Prostate gland (tissue), 2 donors: Measurements from ENCODE around the gene NTM. TPM values are rescaled to one million over a fixed set of nuclear protein-coding genes. Genes with fewer than 3 reads are reported as not detected.

Experiments
- DNase-seq: peaks from one replicate; pipeline ENCODE4 v3.0.0-alpha.2; 2019; ENCODE audit warnings: low spot score
- H3K27ac ChIP-seq, 2 donors: fragments of 200-600 bp; sonication (generic); 2 replicates each; pipeline ENCODE4 v1.5.1; 2017 to 2019
- H3K27me3 ChIP-seq: fragments of 200-600 bp; sonication (generic); replicated peaks from 2 replicates; pipeline ENCODE4 v1.5.1; 2019; ENCODE audit not compliant: insufficient read depth
- H3K36me3 ChIP-seq, 2 donors: fragments of 200-600 bp; sonication (generic); 1 replicate in 1 of 2; 2 replicates in 1 of 2; pipeline versions ENCODE4 v1.5.1 to v1.8.1; 2017 to 2019
- H3K4me1 ChIP-seq: fragments of 200-600 bp; sonication (generic); replicated peaks from 2 replicates; pipeline ENCODE4 v1.5.1; 2019
- H3K4me3 ChIP-seq, 2 donors: fragments of 200-600 bp; sonication (generic); 2 replicates each; pipeline ENCODE4 v1.5.1; 2017 to 2019
- H3K9me3 ChIP-seq: fragments of 200-600 bp; sonication (generic); 2 replicates; pipeline ENCODE4 v1.5.1; 2017
- CTCF ChIP-seq, 4 experiments: fragments of 200-600 bp in 2 of 4; fragments of 450-650 bp in 2 of 4; sonication (generic) in 2 of 4; IDR thresholded peaks; 1 replicate in 3 of 4; 2 replicates in 1 of 4; pipeline ENCODE4 v1.5.1; 2016 to 2019; ENCODE audit warnings: antibody characterized with exemption in 4 of 4, mild to moderate bottlenecking in 2 of 4, moderate library complexity in 2 of 4
- POLR2A ChIP-seq: fragments of 450-650 bp; IDR thresholded peaks from one replicate; pipeline ENCODE4 v1.6.1; 2016; ENCODE audit warnings: antibody characterized with exemption, mild to moderate bottlenecking
- POLR2AphosphoS5 ChIP-seq: sonication (generic); formaldehyde crosslinking; IDR thresholded peaks from one replicate; pipeline ENCODE4 v1.6.1; 2017; ENCODE audit warnings: antibody characterized with exemption
- WGBS: methylation state at CpG from one replicate; pipeline ENCODE4 v1.1.5; 2018; 5-methylcytosine and 5-hydroxymethylcytosine counted together
- intact Hi-C: fragments of 100-400 bp; cut with DNase I; formaldehyde crosslinking; loops from one replicate; pipeline ENCODE4 v1.14.2; 2022
- total RNA-seq, 2 donors: library from RNA; depleted of rRNA; stranded (reverse); fragments of >200 nt; gene quantifications; one replicate each; pipeline ENCODE4 v1.1.0, GENCODE V29; 2016

The NTM gene
- total RNA-seq, 2 donors from 2014 or later = 7.4 TPM; not detected in 1

GRCh38 chr11:132347156-132348090, 977.0 kb downstream of the NTM start:
- no peak for DNase-seq
- WGBS = 70% methylated on average over 21 of the region's 22 CpGs
- intact Hi-C loops = no loop called here
- no peaks in the 10 kb centered on the region for H3K9me3 ChIP-seq
- H3K4me3 ChIP-seq = no peak overlapping the region
- H3K27ac ChIP-seq = no peak overlapping the region
- H3K27me3 ChIP-seq = no peaks in the 10 kb centered on the region
- TF ChIP-seq POLR2AphosphoS5 (no peak), POLR2A (no peak), CTCF (IDR thresholded peaks at IDR 0.05) (no peak)
- H3K36me3 ChIP-seq = no peaks in the 10 kb centered on the region
- no peaks in the 10 kb centered on the region for H3K4me1 ChIP-seq

GRCh38 chr11:132349811-132350733, 979.7 kb downstream of the NTM start:
- intact Hi-C loops = no loop called here
- no peak for DNase-seq
- Histone ChIP-seq H3K36me3 (no peaks in the 10 kb centered on the region), H3K9me3 (no peaks in the 10 kb centered on the region), H3K27me3 (no peaks in the 10 kb centered on the region), H3K27ac (no peak overlapping the region), H3K4me3 (no peak overlapping the region), H3K4me1 (no peaks in the 10 kb centered on the region)
- 77% methylated on average over 7 of the region's 7 CpGs for WGBS
- TF ChIP-seq POLR2AphosphoS5 = no peak
- no peak for TF ChIP-seq POLR2A
- TF ChIP-seq CTCF (IDR thresholded peaks at IDR 0.05) = no peak

DNA sequence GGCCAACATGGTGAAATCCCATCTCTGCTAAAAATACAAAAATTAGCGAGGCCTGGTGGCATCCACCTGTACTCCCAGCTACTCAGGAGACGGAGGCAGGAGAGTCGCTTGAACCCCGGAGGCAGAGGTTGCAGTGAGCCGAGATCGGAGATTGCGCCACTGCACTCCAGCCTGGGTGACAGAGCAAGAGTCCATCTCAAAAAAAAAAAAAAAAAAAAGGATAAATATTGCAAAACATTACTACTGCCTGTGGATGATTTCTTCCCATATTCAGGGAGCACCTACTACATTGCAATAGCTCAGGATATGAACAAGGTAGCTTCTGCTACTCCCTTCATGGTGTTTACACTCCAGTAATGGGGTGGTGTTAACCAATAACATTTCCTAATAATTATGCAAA, 980.6 kb downstream of the NTM start:
- Histone ChIP-seq H3K36me3 (no peaks in the 10 kb centered on the region), H3K9me3 (no peaks in the 10 kb centered on the region), H3K27me3 (no peaks in the 10 kb centered on the region), H3K4me1 (no peaks in the 10 kb centered on the region), H3K27ac (no peak overlapping the region), H3K4me3 (no peak overlapping the region)
- intact Hi-C loops = no loop called here
- TF ChIP-seq CTCF (IDR thresholded peaks at IDR 0.05) (no peak), POLR2A (no peak), POLR2AphosphoS5 (no peak)
- DNase-seq = no peak
- 95% methylated on average over 7 of the region's 7 CpGs for WGBS

DNA sequence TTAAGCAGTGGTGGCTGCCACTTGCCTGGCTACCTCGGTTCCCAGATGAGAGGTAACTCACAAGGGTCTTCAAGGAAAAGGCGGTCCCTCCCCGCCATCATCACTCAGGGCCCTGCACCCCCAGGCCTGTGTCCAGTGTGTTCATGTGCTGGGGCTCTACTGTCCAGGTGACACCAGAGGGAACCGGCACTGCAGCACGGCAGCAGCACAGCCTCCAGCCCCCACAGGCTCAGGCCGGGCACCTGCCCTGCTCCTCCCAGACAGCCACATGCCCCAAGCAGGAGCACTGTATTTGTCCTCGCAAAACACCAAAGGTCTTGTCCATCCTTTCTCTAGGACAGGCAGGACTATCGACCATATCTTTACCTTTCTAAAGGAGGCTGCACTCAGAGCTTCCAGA, 982.1 kb downstream of the NTM start:
- intact Hi-C loops = no loop called here
- TF ChIP-seq POLR2AphosphoS5 (no peak), POLR2A (no peak), CTCF (IDR thresholded peaks at IDR 0.05) (no peak)
- H3K4me1 ChIP-seq = no peaks in the 10 kb centered on the region
- H3K9me3 ChIP-seq = no peaks in the 10 kb centered on the region
- H3K36me3 ChIP-seq = no peaks in the 10 kb centered on the region
- H3K27ac ChIP-seq = no peak overlapping the region
- 97% methylated on average over 6 of the region's 8 CpGs for WGBS
- no peaks in the 10 kb centered on the region for H3K27me3 ChIP-seq
- DNase-seq = no peak
- H3K4me3 ChIP-seq = no peak overlapping the region
